Activated CD4-positive, CD25-positive, alpha-beta regulatory T cell treated with anti-CD3 and anti-CD28 coated beads, Interleukin-2, amount 50 U/mL, for 16 hours (primary cell): ENCODE measurements around the gene RGS6.

Experiments
- DNase-seq: peaks from one replicate; pipeline ENCODE4 v3.0.0-alpha.2; 2020; ENCODE audit warnings: low read depth, low spot score

RGS6 gene

GRCh38 chr14:72014486-72014885, 82.3 kb downstream of the RGS6 start:
- DNase-seq = no peak

GRCh38 chr14:72017290-72017689, 85.1 kb downstream of the RGS6 start:
- DNase-seq = no peak

DNA sequence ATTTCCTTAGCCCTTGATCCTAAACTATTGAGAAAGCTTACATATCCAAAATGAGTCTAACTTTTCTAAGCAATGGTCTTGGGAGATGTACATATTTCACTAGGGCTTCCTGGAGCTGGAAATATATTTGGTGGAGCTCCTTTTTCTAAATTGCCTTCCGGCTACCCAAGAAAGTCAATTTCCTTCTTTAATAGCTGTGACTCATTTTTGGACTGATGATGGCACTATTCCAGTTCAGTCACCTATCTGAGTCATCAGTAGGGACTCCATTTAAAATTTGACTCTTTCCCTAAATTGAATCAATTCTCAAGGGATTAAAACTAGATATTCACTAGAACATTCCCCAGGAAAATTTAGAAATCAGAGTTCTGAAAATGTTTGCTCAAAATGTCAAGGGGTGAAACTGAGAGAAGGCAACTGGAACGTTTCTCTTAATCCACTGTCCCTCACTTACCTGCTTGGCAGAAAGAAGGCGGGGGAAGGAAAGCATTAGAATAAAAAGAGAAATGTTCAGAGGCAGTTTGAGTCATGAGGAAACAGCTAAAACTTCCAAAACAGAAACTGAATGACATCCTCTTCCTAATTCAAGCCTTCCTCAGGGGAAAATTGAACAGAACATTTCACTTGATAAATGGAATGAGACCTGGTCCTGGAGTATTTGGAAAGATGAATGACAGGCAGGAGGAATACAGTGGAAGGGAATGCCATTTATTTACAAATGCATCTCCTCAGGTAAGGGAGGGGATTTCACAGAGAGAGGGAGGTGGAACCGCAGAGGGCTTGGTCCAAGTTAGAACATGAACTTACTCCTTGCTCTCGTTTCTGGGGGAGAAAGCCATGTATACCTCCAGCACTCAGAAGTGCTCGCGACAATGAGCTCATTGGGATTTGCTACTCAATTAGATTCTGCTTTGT, 91.2 kb downstream of the RGS6 start:
- DNase-seq = no peak

DNA sequence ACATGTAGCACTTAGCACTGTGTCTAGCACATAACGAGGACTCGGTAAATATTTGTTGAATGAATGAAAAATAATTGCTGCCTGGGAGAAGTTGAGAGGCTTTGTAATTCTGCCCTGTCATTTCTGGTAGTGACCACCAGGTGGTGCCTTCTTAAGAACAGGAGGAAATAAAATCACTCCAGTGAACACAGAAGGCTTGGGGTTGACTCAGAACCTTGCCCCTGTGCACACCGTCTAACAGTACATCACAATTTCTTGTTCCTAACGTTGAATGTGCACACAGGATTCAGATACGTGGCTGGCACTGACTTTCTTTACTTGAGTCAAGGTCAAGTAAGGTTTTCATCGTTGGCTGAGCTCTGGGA, 91.8 kb downstream of the RGS6 start:
- peak; percentile 14 for DNase-seq

DNA sequence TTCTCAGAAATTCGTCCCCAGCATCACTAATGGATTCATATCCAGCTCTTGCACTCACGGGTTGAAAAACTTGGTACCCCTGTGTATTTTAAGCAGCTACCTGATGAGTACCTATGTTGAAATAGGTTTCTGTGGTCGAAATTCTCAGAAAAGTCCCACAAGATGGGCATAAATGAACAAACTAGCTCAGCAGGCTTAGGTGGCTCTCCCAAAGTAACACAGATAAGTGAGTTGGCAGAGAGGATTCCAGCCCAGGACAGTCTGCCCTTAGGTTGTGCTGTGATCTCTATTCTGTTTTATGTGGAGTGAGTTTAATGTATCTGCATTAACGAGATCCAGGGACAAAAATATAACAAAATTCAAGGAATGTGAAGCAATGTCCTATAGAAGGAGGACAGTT, 92.3 kb downstream of the RGS6 start:
- DNase-seq = no peak

DNA sequence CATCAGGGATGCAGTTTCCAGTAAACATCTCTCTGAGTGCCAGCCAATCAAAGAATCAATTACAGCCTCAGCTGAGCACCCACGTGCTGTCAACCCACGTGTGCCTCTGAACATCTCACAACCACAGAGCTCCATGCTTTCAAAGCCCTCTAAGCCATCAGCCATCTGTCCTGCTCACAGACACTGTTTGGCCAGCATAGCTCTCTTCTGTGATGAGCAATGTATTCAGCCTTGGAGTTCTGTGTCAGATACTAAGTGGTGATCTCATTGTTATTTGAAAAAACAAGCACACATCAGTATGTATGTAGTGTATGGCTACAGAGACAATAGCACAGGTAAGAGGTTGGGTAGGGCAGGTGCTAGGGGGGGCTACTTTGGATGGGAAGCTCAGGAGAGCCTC, 94.3 kb downstream of the RGS6 start:
- no peak for DNase-seq

DNA sequence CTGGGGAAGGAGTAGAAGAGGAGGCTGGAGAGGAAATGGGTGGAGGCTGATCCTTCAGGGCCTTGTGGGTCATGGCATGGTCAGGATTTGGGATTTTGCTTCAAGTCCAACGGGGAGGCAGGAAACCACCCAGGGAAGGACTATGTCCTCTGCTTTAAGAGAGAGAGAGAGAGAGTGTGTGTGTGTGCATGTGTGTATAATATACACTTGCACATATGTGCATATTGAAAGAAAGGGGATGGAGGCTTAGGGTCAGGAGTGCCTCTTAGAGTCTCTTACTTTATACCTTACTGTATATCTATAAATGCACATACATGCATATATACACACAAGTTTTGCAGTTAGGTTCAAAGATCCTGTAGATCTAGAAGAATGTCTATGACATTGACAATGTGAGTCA, 94.8 kb downstream of the RGS6 start:
- no peak for DNase-seq

DNA sequence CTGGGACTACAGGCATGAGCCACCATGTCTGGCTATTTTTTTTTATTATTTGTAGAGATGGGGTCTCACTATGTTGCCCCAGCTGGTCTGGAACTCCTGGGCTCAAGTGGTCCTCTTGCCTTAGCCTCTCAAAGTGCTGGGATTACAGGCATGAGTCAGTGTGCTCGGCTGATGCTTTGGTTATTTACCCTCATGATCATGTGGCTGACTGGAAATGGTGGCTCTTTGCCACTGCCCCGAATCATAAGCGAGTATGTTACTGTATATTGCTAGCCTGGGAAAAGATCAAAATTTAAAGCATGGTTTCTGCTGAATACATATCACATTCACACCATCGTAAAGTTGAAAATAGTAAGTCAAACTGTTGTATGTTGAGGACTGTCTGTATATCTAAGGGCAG, 101.1 kb downstream of the RGS6 start:
- DNase-seq = no peak

GRCh38 chr14:72040528-72040927, 108.3 kb downstream of the RGS6 start:
- DNase-seq = no peak

- DNase-seq = no peak
Measured at GRCh38 chr14:72045271-72045670, 113.0 kb downstream of the RGS6 start.

- no peak for DNase-seq
Measured at GRCh38 chr14:72045885-72046284, 113.7 kb downstream of the RGS6 start.

GRCh38 chr14:72049462-72049861, 117.2 kb downstream of the RGS6 start:
- DNase-seq = no peak

- DNase-seq = no peak
Measured at GRCh38 chr14:72052356-72052755, 120.1 kb downstream of the RGS6 start.

GRCh38 chr14:72053651-72054050, 121.4 kb downstream of the RGS6 start:
- no peak for DNase-seq

DNA sequence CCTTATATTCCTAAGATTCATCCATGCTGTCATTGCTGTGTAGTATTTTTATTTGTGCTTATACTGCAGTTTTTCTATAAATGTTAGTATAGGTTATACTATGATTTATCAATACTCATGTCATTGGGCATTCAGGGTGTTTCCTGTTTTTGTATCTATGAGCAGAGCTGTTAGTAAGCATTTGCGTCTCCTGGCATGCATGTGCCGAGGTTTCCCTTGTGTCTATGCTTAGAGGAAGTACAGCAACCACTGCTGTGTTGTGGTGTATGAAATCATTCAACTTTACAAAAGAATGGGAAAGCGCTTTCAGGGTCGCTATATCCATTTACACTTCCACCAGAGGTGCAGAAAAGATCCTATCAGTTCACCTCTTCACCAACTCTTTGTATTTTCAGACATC, 122.7 kb downstream of the RGS6 start:
- DNase-seq = no peak

DNA sequence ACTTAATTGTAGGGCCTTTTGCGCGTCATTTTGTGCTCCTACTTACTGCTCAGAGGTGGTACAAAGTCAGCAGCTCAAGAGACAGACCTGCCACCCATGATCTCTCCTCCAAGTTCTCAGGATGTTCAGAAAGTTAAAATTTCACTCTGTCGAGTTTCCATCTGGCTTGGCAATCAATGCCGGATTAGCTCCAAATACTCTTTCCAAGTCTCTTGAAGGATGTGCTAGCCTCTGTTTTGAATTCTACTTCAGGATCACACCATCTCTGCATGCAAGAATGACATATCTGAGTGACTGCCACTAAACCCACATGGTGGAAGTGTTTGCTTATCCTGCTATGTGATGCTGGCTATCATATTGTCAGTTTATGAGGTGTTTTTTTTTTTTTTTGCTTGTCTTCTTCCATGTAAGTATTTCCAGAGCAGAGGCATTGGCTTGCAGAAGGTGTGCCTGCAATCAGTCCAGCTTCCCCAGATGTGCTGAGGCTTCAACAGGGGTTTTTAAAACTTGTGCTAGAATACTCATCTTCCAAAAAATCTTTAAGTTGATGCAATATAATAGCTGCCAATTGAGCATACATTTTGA, 125.6 kb downstream of the RGS6 start:
- no peak for DNase-seq

GRCh38 chr14:72060460-72060859, 128.2 kb downstream of the RGS6 start:
- no peak for DNase-seq

- no peak for DNase-seq
Measured at GRCh38 chr14:72060917-72061316, 128.7 kb downstream of the RGS6 start.

- DNase-seq = no peak
Measured at GRCh38 chr14:72061718-72062117, 129.5 kb downstream of the RGS6 start.

DNA sequence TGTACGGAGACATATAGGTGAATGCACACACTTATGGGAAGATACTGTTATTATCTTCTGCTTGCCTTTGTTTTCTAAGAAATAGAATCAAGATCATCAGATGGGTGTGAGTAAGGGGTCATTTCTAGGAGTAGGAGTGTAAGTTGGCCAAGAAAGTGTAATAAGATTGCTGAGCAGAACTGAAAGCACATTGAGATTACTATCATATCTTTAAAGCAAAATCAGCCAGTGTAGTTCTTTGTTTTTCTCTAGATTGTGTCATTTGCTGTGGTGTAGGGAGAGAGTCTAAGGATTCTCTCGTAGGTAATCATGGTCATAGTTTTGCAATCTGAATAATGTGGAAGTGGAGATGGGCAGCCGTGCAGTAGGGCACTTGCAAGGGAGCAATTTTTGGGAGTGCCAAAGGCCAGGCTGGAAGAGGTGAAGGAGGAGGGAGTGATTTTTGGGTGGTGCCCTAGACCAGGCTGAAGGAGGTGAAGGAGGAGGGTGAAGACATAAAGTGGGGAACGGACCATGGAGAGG, 131.6 kb downstream of the RGS6 start:
- no peak for DNase-seq

DNA sequence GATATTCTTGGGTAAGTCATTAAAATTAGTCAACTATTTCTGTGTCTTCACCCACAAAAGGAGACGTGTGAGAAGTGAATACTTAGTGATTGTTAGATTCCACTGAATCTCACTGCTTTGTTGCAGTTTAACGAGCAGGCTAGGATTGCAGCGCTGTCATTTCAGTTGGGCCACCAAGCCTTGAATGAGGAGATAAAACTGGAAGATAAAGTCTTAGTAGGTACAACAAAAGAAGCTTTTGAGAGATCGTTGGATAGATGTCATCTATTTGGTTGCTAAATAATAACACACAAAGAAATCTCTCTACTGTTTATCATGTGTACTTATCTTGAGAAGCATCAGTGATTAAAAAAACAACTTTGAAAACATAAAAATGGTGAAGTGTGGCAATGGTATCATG, 132.3 kb downstream of the RGS6 start:
- no peak for DNase-seq

DNA sequence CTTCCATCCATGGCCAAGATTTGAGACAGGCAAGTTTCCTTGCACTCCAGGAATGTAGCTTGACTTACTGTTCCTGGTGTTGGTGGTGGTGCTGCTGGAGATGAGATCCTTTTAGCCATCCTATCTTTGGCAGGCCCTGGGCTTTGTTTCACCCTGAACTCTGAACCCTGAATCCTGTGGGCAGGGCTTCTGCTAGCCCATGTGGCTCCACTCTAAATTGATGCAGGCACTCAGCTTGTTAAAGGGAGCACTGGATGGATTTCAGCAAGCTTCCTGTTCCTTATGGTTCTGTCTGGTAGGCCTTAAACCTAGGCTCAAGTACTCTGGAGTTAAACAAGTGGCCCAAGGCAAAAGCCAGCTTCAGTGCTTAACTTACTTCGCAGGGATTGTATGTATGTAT, 138.2 kb downstream of the RGS6 start:
- DNase-seq = no peak

- DNase-seq = no peak
Measured at GRCh38 chr14:72075649-72076334, 143.6 kb downstream of the RGS6 start.
